Parathyroid adenoma (tissue), 2 donors: ENCODE data around the gene PRKG1.

ENCODE experiments used
- H2AFZ ChIP-seq: fragments of 300-600 bp; sonication (generic); one replicate; pipeline ENCODE4 v1.7.0; 2017; ENCODE audit warnings: antibody characterized with exemption, mild to moderate bottlenecking
- H3K27ac ChIP-seq: fragments of 300-600 bp; sonication (generic); one replicate; pipeline ENCODE4 v1.7.0; 2017
- H3K27me3 ChIP-seq: fragments of 300-600 bp; sonication (generic); one replicate; pipeline ENCODE4 v1.7.0; 2017; ENCODE audit warnings: low read length; ENCODE audit not compliant: control insufficient read depth, insufficient read depth
- H3K36me3 ChIP-seq: fragments of 300-600 bp; sonication (generic); one replicate; pipeline ENCODE4 v1.7.0; 2017; ENCODE audit warnings: low read length; ENCODE audit not compliant: control insufficient read depth, insufficient read depth
- H3K4me1 ChIP-seq: fragments of 300-600 bp; sonication (generic); one replicate; pipeline ENCODE4 v1.7.0; 2017; ENCODE audit warnings: control low read depth
- H3K4me2 ChIP-seq: fragments of 300-600 bp; sonication (generic); one replicate; pipeline ENCODE4 v1.7.0; 2017; ENCODE audit warnings: low read length
- H3K4me3 ChIP-seq: fragments of 300-600 bp; sonication (generic); one replicate; pipeline ENCODE4 v1.7.0; 2017; ENCODE audit warnings: low read depth, low read length
- H3K79me2 ChIP-seq: fragments of 300-600 bp; sonication (generic); one replicate; pipeline ENCODE4 v1.7.0; 2017; ENCODE audit warnings: control low read depth
- H3K9ac ChIP-seq: fragments of 300-600 bp; sonication (generic); one replicate; pipeline ENCODE4 v1.7.0; 2017; ENCODE audit warnings: mild to moderate bottlenecking
- H3K9me3 ChIP-seq: fragments of 300-600 bp; sonication (generic); one replicate; pipeline ENCODE4 v1.7.0; 2017; ENCODE audit warnings: low read length; ENCODE audit not compliant: control insufficient read depth
- TF ChIP-seq, protein P1 (sequence below): fragments of 300-600 bp; sonication (generic); IDR thresholded peaks from one replicate; pipeline ENCODE4 v1.7.0; 2017; ENCODE audit warnings: antibody characterized with exemption, mild to moderate bottlenecking
- donor health status: primary hyperparathyroidism.

Gene PRKG1

GRCh38 chr10:51129946-51130544, 55.8 kb downstream of the PRKG1 start:
- no peaks in the 10 kb centered on the region for H3K4me1 ChIP-seq
- no peaks in the 10 kb centered on the region for H3K9me3 ChIP-seq
- no peak overlapping the region for H3K9ac ChIP-seq
- H3K27ac ChIP-seq: no peak overlapping the region
- TF ChIP-seq, protein P1, sequence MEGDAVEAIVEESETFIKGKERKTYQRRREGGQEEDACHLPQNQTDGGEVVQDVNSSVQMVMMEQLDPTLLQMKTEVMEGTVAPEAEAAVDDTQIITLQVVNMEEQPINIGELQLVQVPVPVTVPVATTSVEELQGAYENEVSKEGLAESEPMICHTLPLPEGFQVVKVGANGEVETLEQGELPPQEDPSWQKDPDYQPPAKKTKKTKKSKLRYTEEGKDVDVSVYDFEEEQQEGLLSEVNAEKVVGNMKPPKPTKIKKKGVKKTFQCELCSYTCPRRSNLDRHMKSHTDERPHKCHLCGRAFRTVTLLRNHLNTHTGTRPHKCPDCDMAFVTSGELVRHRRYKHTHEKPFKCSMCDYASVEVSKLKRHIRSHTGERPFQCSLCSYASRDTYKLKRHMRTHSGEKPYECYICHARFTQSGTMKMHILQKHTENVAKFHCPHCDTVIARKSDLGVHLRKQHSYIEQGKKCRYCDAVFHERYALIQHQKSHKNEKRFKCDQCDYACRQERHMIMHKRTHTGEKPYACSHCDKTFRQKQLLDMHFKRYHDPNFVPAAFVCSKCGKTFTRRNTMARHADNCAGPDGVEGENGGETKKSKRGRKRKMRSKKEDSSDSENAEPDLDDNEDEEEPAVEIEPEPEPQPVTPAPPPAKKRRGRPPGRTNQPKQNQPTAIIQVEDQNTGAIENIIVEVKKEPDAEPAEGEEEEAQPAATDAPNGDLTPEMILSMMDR: no peak
- H3K4me3 ChIP-seq: no peak overlapping the region
- no peaks in the 10 kb centered on the region for H3K36me3 ChIP-seq
- peaks cover 5% of the 10 kb centered on the region for H3K79me2 ChIP-seq
- no peaks in the 10 kb centered on the region for H3K27me3 ChIP-seq
- H2AFZ ChIP-seq: no peak overlapping the region
- H3K4me2 ChIP-seq: no peak overlapping the region

DNA sequence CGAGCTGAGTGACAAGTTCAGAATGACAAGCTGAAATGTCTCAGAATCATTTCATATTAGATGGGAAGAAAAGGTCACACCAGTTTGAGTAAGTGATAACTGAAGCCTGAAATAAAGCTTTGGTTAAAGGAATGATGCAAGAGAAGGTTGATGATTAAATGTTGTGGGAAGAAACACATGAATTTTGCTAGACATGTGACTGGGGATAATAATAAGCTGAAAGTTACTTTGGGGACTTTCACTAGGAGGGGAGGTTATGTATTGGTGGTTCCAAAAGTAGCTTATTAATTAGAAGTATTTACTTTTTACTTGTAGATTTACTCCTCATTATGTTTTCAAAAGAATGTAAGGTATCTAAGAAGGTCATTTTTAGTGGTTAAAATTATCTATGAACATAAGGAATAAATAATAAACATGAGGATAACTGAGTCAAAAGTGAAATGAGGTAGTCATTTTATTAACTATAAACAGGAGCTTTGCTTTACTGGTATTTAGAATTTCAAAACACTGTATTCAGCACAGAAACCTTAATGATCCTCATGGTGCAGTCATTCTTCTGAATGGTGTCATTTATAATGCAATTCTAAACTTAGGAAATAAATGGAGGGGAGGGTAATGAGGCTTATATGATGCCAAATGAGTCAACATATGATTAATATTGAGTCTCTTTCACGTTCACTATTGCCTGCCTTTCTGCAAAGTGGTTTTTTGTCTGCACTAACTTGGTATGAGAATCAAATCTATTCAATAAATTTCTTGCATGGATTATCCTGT, 63.7 kb downstream of the PRKG1 start:
- no peak overlapping the region for H3K4me2 ChIP-seq
- no peak overlapping the region for H3K9ac ChIP-seq
- no peaks in the 10 kb centered on the region for H3K36me3 ChIP-seq
- TF ChIP-seq, protein P1: no peak
- H2AFZ ChIP-seq: no peak overlapping the region
- H3K79me2 ChIP-seq: peaks cover 7% of the 10 kb centered on the region
- H3K27me3 ChIP-seq: no peaks in the 10 kb centered on the region
- no peaks in the 10 kb centered on the region for H3K9me3 ChIP-seq
- no peak overlapping the region for H3K27ac ChIP-seq
- no peaks in the 10 kb centered on the region for H3K4me1 ChIP-seq
- H3K4me3 ChIP-seq: no peak overlapping the region

DNA sequence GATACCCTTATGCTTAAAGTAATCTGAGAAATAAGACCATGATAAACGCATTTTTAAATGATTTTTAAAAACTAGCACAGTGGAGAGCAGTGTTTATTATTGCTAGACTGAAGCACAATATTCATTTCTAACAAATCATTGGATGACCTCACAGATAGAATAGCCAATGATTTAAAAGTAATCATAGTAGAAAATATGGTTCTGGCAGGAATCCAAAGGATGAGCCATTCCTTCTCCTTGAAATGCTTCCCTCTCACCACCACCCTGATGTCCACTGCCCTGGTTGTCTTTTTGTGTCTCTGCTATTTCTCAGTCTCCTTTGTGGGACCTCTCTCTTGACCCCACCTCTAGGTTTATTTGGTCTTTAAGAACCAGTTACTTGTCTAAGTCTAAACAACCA, 64.9 kb downstream of the PRKG1 start:
- Histone ChIP-seq H2AFZ (no peak overlapping the region), H3K4me2 (no peak overlapping the region), H3K36me3 (no peaks in the 10 kb centered on the region), H3K27me3 (no peaks in the 10 kb centered on the region), H3K4me1 (peaks cover 3% of the 10 kb centered on the region), H3K9ac (no peak overlapping the region), H3K79me2 (peaks cover 9% of the 10 kb centered on the region), H3K4me3 (no peak overlapping the region), H3K9me3 (no peaks in the 10 kb centered on the region), H3K27ac (no peak overlapping the region)
- TF ChIP-seq, protein P1: no peak

DNA sequence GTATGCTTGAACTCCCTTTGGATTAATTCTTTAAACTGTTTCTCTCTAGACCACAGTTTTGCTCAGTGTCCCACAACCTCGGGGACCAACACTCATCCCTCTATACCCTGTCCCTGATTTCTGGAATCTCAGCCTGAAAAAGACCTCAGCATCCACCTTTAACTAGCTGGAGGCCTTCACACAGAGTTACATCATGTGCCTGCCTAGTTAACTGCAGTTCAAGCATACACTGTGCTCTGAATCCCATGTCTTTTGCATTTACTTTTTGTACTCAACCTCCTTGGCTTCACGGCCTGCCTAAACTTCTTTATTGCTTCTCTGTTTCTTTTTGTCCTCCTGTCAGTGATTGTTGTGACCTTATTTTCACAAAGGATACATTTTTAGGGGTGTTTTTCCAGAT, 66.7 kb downstream of the PRKG1 start:
- no peak overlapping the region for H3K4me3 ChIP-seq
- no peak overlapping the region for H2AFZ ChIP-seq
- H3K9me3 ChIP-seq: no peaks in the 10 kb centered on the region
- H3K4me2 ChIP-seq: no peak overlapping the region
- H3K4me1 ChIP-seq: peaks cover 3% of the 10 kb centered on the region
- no peaks in the 10 kb centered on the region for H3K36me3 ChIP-seq
- H3K79me2 ChIP-seq: peaks cover 9% of the 10 kb centered on the region
- H3K9ac ChIP-seq: no peak overlapping the region
- TF ChIP-seq, protein P1: no peak
- no peaks in the 10 kb centered on the region for H3K27me3 ChIP-seq
- H3K27ac ChIP-seq: no peak overlapping the region
